SU-DHL-6 (cell line): ENCODE measurements around the gene RUBCN.

Experiments
- H2AFZ ChIP-seq: fragments of 200-600 bp; sonication (generic); 2 replicates; pipeline ENCODE4 v1.6.1; 2014; ENCODE audit warnings: low read depth, mild to moderate bottlenecking, moderate library complexity, mixed read lengths, antibody characterized with exemption, low read length; ENCODE audit not compliant: severe bottlenecking
- H3F3A ChIP-seq: fragments of 200-600 bp; shearing (Covaris generic); 2 replicates; pipeline ENCODE4 v1.6.0; 2016; ENCODE audit warnings: antibody characterized with exemption, mild to moderate bottlenecking; ENCODE audit not compliant: insufficient read depth
- H3K27ac ChIP-seq: fragments of 200-600 bp; sonication (generic); 2 replicates; pipeline ENCODE4 v1.5.1; 2016; ENCODE audit warnings: low read depth, mild to moderate bottlenecking, low read length, moderate library complexity, mixed read lengths
- H3K27me3 ChIP-seq: fragments of 200-600 bp; sonication (generic), shearing (Covaris generic); 2 replicates; pipeline ENCODE4 v1.6.0; 2014; ENCODE audit warnings: mild to moderate bottlenecking, low read length
- H3K36me3 ChIP-seq: fragments of 200-600 bp; sonication (generic); 2 replicates; pipeline ENCODE4 v1.6.1; 2014; ENCODE audit warnings: mild to moderate bottlenecking, low read length, mixed read lengths
- H3K4me2 ChIP-seq: fragments of 300-600, 200-600 bp; shearing (Covaris generic), sonication (generic); 2 replicates; pipeline ENCODE4 v1.6.0; 2014; ENCODE audit warnings: low read length, low read depth, mild to moderate bottlenecking; ENCODE audit not compliant: poor library complexity, severe bottlenecking
- H3K4me3 ChIP-seq: fragments of 200-600 bp; sonication (generic); 2 replicates; pipeline ENCODE4 v1.5.1; 2014; ENCODE audit warnings: antibody characterized with exemption, low read length, mild to moderate bottlenecking, mixed read lengths; ENCODE audit not compliant: insufficient read depth, poor library complexity, severe bottlenecking
- H3K79me2 ChIP-seq: fragments of 200-600 bp; sonication (generic); 2 replicates; pipeline ENCODE4 v1.6.1; 2014; ENCODE audit warnings: mild to moderate bottlenecking, low read length, moderate library complexity; ENCODE audit not compliant: insufficient read depth
- H3K9ac ChIP-seq: fragments of 200-600 bp; sonication (generic); 2 replicates; pipeline ENCODE4 v1.7.0; 2014; ENCODE audit warnings: mild to moderate bottlenecking, low read length
- H3K9me2 ChIP-seq: fragments of 200-600 bp; sonication (generic); replicated peaks from 2 replicates; pipeline ENCODE4 v1.6.1; 2014; ENCODE audit warnings: low read length; ENCODE audit not compliant: insufficient read depth
- H3K9me3 ChIP-seq: fragments of 200-600 bp; sonication (generic); 2 replicates; pipeline ENCODE4 v1.6.1; 2014; ENCODE audit warnings: low read length, mixed read lengths; ENCODE audit not compliant: insufficient read depth
- H4K20me1 ChIP-seq: fragments of 200-600 bp; sonication (generic); 2 replicates; pipeline ENCODE4 v1.6.1; 2014; ENCODE audit warnings: low read depth, mild to moderate bottlenecking, antibody characterized with exemption, low read length, moderate library complexity, mixed read lengths
- CTCF ChIP-seq: fragments of 200-600 bp; sonication (generic); IDR thresholded peaks from one replicate; pipeline ENCODE4 v1.5.1; 2017; ENCODE audit warnings: antibody characterized with exemption, mild to moderate bottlenecking, low read length, moderate library complexity; ENCODE audit not compliant: insufficient read depth, poor library complexity, severe bottlenecking
- EZH2phosphoT487 ChIP-seq: fragments of 200-600 bp; sonication (generic), shearing (Covaris generic); conservative IDR thresholded peaks from 2 replicates; pipeline ENCODE4 v1.6.1; 2018; ENCODE audit warnings: mild to moderate bottlenecking, antibody characterized with exemption, low read length, moderate library complexity, mixed read lengths

The RUBCN gene

GRCh38 chr3:197750858-197751737 lies 14.4 kb upstream of the RUBCN start:
- Histone ChIP-seq H3K27ac (no peak overlapping the region), H4K20me1 (peaks cover 13% of the 10 kb centered on the region; the same call in 1 of the 2 replicates), H3K9me2 (no peaks in the 10 kb centered on the region), H3K4me2 (peak overlapping the region; percentile 79), H3K79me2 (peaks cover 12% of the 10 kb centered on the region), H2AFZ (peak overlapping the region; percentile 84), H3K27me3 (no peaks in the 10 kb centered on the region), H3K4me3 (peak overlapping the region; percentile 72), H3K9ac (peak overlapping the region; percentile 72), H3K36me3 (no peaks in the 10 kb centered on the region), H3F3A (peaks cover 31% of the 10 kb centered on the region), H3K9me3 (no peaks in the 10 kb centered on the region)
- TF ChIP-seq CTCF (no peak), EZH2phosphoT487 (no peak)

GRCh38 chr3:197750396-197750831 lies 13.7 kb upstream of the RUBCN start:
- H3F3A ChIP-seq: peaks cover 32% of the 10 kb centered on the region
- peaks cover 12% of the 10 kb centered on the region for H3K79me2 ChIP-seq
- TF ChIP-seq EZH2phosphoT487: no peak
- no peak for TF ChIP-seq CTCF
- no peaks in the 10 kb centered on the region for H3K27me3 ChIP-seq
- peak overlapping the region; percentile 79 for H3K4me2 ChIP-seq
- H3K36me3 ChIP-seq: no peaks in the 10 kb centered on the region
- no peak overlapping the region for H3K27ac ChIP-seq
- no peaks in the 10 kb centered on the region for H3K9me2 ChIP-seq
- peaks cover 13% of the 10 kb centered on the region; the same call in 1 of the 2 replicates for H4K20me1 ChIP-seq
- H3K4me3 ChIP-seq: peak overlapping the region; percentile 72
- H2AFZ ChIP-seq: peak overlapping the region; percentile 84
- peak overlapping the region; percentile 72 for H3K9ac ChIP-seq
- no peaks in the 10 kb centered on the region for H3K9me3 ChIP-seq

- peaks cover 12% of the 10 kb centered on the region for H3K79me2 ChIP-seq
- no peaks in the 10 kb centered on the region for H3K9me3 ChIP-seq
- peaks cover 13% of the 10 kb centered on the region; the same call in 1 of the 2 replicates for H4K20me1 ChIP-seq
- H3K9me2 ChIP-seq: no peaks in the 10 kb centered on the region
- TF ChIP-seq CTCF (peak; percentile 16), EZH2phosphoT487 (no peak)
- H2AFZ ChIP-seq: peak within 1 kb of the TSS; percentile 84
- no peaks in the 10 kb centered on the region for H3K36me3 ChIP-seq
- H3K4me2 ChIP-seq: peak within 1 kb of the TSS; percentile 79
- peak within 1 kb of the TSS; percentile 72 for H3K4me3 ChIP-seq
- H3K27me3 ChIP-seq: no peaks in the 10 kb centered on the region
- H3K27ac ChIP-seq: peak within 1 kb of the TSS; percentile 28
- H3K9ac ChIP-seq: peak within 1 kb of the TSS; percentile 72
- H3F3A ChIP-seq: peaks cover 32% of the 10 kb centered on the region
These were observed 13.1 kb upstream of the RUBCN start, which contains the start of gene FYTTD1 for GRCh38 chr3:197749601-197750395. Gene FYTTD1 (plus strand): TSS chr3:197749883. CDS start chr3:197749972, 89 bp downstream.
